DMS 273 (cell line): ENCODE results near the gene CREB3L4.

ENCODE experiments used
- DNase-seq: peaks from one replicate; lab custom pipeline; 2025; ENCODE audit not compliant: unreplicated experiment; lab: John Stamatoyannopoulos, UW

Gene CREB3L4

DNA sequence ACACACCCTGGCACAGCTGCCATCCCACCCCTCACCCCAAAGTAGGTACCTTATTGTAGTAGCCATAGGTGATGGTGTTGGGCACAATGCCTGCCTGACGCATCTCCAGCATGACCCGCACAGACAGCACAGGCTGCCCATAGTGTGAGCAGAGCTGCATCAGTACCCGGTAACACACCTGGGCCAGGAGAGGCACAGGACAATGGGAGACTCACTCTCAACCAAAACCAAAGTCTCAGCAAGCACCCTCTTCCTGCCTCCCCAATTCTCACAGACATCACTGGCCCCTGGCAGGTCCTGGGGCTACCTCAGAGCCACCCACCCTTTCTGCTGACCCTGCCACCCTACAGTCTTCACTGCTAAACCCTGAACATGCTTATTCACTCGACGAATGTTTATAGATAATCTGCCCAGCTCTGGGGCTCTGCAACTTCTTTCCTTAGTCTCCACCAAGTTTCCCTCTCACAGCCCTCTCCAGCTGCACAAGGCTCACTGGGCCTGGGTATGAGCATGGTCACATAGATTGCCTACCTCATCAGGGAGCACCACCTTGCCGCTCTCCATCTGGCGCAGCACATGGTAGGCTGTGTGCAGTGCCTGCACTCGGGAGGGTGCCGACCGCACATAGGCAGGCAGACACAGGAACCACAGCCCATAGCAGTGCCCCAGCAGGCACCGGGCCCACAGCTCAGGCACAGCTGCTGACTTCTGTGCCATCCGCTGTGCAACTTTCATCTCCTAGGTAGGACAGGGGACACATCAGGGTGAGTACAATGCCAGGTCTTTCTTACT, 31.5 kb upstream of the CREB3L4 start:
- DNase-seq: no peak

DNA sequence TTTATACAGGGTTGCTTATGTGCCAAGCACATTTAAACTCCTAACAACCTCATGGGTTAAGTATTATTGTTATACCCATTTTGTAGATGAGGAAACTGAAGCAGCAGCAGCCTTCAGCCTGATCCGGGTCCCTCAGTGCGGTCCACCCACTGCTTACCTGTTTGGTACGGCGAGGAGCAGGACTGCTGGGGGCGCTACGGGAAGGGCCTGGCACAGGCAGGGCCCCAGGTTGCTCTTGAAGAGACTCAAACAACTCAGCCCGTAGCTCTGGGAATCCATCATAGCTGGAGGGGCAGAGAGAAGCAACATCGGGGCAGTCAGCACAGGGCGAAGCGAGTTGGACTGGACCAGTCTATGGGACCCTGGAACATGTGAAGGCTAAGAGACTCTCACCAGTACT, 30.4 kb upstream of the CREB3L4 start:
- DNase-seq: no peak

DNA sequence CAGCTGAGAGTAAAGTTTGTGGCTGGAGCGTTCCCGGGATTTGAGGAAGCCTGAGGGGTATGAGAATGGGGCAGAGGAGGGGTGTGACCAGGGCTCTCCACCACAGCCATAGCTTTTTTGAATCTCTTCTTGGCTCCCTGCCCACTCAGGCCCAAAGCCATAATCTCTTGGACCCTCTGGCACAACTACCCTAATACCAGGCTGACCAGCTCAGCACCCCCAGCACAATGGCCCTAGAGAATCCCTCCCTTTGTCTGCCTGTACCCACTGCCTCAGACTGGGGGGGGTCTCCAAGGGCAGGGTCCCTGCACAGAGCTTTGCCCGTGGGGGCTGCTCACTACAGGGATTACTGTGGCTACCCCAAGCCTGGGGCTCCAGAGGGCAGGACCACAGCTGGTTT, 28.7 kb upstream of the CREB3L4 start:
- no peak for DNase-seq

DNA sequence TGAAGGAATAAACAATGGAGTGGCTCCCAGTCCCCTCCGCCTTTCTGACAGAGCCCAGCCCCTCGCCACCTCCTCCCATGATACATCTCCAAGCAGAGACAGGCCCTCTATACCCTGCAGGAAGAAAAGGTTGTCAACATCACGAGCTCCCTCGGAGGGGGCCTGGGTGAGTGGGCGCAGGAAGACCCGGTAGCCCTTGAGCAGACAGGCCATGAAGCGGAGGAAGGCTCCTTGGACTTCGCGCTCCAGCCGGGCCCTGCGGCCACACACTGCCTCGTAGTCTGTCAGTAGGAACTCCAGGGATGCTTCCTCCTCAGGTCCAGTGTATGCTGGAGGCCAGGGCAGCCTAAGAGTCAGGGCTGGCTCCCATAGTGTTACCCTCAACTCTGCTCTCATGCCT, 28.2 kb upstream of the CREB3L4 start:
- DNase-seq: no peak

DNA sequence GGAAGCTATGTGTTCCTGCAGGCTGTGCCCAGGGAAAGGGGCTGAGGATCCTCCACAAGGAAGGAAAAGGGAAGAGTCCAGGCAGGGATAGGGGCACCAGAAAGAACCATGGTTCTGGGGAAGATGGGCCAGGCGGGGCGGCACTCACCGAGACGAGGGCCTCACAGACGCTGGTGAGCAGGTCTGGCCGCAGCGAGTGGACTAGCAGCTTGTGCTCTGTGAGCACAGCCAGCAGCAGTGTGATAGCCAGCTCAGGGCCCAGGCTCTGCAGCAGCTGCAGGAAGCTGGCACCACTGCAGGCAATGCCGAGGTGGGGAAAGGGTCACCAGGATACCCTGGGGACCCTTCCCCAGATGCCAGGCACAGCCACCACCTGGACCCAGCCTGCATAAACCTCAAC, 26.9 kb upstream of the CREB3L4 start:
- no peak for DNase-seq

DNA sequence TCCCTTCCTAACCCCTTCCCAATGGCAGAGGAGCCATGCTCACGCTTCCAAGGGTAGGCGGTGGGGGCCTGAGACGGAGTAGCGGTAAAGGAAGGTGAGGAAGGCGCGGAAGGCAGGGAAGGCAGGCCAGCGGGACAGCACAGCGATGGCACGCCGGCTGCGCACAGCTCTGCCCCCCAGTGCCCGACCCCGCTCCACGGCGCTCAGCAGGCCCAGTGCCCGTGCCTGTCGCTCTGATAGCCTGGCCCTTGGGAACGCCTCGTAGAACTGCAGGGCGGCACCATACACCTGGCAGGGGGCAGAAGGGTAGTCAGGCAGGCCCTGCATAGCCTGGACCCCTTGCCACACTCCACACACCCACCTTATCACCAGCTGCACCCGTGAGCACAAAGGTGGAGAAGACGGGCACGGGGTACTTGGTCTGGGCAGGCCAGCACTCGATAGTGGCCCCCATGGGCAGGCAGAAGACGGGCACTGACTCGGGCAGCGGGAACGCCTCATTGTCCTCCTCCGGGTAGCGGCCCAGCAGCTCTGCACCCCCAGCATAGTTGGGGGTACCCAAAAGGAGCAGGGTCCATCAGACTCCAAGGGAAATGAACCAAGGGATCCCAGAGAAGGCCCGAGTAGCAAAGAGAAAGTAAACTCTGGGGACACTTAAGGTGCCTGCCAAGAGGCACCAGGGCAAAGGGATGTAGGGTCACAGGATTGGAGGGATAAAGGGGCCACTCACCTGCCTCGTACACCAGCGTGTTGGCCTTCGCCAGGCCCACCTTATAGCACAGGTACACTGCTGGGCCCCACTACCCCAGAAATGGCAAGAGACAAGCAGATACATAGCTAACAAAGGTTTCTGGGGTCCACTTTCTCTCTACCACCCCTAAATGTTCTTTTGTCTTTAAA, 25.6 kb upstream of the CREB3L4 start:
- DNase-seq: no peak

DNA sequence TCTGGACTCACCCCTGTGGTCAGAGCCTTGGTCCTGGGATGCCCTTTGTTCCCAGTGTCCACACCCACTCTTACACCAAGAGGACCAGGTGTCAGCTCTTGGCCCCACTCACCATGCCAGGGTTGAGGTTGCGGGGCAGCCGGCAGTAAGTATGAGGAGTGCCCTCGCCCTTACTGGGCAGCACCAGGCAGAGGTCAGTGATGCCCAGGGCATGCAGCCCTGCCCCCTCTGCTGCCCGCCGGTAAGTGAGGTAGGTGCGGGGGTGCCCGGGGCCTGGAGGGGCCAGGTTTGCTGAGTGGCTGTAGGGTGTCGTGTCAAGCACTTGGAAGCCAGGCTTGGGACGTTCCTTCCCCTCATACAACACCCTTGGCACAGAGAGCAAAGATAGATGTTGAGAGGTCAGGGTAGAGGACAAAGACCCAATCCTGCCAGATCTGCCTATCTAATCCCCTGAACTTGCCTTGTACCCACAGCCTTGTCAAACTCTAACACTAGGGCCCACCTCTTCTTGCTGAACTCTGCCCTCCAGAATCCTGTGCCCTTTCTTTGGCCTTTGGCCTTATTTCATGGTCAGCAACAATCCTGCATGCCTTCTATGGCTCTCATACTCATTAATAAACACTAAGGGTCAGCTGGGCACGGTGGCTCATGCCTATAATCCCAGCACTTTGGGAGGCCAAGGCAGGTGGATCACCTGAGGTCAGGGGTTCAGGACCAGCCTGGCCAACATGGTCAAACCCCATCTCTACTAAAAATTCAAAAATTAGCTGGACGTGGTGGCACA, 24.7 kb upstream of the CREB3L4 start:
- DNase-seq: no peak

DNA sequence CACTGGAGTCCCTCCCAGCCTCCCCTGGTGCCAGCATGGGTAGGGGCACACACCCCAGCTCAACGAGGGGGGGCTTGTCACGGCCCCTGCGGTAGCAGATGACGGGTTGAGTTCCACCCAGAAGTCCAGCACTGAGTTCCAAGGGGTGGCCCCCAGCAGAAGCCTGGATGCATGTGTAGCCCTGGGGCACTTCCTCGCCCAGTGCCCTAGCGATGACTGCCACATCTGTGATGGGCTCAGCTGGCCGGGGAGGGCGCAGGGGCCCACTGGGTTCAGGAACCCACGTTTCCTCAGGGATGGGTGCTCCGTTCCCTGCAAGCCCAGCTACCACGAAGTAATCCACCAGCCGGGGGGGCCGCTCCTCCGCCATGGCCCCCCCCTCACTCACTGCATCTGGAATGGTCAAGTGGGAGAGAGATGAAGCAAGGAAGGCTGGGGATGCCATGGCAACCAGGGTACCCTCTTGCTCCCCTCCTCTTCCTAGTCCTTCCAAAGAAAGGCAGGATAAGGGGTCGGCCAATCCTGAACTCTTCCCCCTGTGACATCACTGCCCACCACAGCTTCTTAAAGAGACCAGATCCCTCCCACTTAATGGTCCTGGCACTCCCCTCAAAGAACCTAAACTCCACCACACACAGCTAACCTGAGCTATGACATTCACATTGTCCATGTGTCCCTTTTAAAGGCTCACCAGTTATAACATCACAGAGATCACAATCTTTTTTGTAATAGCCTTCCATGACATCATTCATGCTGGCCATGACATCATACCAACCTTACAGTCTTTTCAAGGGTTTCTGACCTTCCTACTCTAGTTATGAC, 23.5 kb upstream of the CREB3L4 start:
- no peak for DNase-seq

DNA sequence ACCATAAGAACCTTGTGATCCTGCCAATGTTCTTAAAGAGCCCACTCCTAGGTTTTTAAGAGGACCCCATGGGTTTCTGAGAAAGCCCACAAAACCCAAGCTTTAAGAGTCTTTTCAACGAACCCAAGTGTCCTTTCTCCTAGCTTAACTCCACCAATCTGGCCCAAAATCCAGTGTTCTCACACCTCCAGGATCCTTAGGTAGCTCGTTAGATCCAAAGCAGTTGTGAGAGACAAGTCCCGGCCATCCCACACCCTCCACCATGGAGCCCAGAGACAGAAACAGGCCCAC, 22.9 kb upstream of the CREB3L4 start:
- no peak for DNase-seq

DNA sequence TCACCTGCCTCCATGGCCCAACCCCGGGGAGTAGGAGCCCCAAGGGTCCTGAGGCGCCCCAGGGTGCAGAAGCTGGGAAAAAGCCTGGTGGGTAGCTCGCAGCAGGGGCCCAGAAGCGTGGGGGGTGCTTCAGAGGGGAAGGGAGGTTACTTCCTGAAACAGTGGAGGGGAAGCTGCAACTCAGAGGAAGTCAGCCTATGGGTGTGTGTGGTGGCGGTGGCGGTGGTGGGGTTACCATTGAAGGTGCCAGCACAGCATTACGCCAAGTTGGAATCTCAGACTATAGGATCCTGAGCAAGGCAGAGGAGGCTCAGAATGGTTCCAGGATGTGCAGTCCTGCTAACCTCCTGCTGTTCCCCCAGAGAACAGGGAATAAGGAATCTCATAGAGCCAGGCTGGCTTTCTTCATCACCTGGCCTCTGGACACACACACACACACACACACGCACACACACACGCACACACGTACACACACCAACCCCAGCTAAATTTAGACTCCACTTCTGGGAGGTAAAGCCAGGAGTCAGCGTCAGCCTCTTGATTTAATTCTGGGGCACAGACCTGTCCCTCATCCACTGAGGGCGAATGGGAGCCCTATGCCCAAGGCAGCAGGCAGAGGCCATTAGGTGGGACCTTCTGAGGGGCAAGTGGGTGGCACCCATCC, 22.4 kb upstream of the CREB3L4 start:
- peak; percentile 66 for DNase-seq

DNA sequence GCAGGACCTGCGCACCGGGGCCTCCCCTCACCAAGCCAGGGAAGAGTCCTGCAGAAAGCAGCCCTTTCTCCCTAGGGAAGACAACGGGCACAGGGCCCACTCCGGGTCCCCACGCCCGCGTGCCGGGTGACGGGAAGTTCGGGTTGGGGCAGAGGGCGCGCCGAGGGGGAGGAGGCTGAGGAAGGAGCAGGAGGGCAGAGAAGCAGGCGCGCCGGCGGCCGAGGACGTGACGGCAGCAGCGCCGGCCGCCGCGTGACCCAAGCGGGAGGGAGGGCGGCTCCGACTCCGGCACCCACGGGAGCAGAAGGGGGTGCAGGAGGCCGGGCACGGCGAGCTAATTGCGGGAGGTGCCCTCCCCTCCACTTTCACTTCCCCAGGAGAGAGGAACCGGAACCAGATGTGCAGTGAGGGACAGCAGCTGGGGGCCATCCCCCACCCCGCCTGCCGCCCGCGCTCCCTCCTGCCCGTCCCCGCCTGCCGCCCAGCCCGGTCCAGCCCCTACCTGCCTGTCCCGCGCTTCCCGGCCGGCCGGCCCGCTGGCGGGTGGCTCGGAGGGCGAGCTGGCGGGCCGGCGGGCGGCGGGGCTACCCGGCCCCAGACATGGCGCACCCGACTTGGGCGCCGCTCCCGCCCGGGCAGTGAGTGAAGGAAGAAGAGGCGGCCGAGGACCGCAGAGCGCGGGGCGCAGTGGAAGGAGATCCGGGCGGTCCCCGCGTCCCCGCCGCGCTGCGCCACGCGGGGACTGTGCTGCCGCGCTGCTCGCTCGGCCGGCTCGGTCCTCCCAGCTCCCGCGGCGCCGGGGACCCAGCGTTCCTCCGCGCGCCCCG, 21.7 kb upstream of the CREB3L4 start:
- peak; percentile 84 for DNase-seq

DNA sequence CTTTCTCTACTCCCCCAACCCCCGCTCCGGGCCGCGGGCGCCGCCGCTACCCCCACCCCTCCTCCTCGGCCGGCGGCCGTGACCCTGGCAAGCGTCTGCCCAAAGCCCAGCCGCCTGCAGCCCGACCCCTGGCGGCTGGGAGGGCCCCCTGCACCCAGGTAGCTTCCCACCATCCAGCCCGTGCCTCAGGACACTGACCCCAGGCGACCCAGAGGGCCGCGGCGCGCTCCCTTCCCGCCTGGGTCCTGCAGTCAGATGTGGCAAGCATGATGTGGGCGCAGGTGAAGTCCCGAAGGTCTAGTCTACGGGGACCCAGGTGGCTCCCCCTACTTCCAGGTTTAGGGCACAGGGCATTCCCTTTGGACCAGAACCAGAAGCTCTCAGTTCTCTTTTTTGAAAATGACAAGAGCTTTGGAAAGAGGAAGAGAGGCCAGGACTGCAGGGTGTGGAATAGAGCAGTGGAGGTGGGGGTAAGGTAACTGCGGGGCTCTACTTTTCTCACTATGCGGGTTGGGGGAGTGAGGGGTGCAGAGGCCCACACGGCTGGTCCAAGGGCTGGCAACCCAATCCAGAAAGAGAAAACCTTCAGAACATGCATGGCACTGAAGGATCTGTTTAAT, 21.0 kb upstream of the CREB3L4 start, which contains the start of gene DENND4B:
Gene DENND4B (minus strand): TSS at position 97 of the 620 bp plus-strand sequence. CDS start 2,344 bp downstream, outside the sequence.
- peak; percentile 93 for DNase-seq

DNA sequence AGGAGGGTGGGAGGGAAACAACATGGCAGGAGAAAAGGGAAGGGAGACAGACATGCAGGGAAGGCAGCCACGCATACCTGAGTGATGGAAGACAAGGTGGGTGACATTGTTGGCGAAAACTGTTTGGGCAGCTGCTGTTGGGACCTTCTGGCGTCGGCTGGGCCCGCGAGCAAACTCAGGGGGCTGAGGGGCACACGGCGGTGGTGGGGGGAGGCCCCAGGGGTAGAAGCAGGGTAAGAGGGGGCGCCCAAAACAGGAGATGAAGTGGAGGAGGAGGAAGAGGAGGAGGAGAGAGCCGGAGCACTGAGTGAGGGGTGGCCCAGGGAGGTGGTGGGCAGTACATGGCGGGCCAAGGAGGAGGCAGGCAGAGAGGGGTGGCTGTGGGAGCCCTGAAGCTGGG, 16.5 kb upstream of the CREB3L4 start:
- DNase-seq: no peak

DNA sequence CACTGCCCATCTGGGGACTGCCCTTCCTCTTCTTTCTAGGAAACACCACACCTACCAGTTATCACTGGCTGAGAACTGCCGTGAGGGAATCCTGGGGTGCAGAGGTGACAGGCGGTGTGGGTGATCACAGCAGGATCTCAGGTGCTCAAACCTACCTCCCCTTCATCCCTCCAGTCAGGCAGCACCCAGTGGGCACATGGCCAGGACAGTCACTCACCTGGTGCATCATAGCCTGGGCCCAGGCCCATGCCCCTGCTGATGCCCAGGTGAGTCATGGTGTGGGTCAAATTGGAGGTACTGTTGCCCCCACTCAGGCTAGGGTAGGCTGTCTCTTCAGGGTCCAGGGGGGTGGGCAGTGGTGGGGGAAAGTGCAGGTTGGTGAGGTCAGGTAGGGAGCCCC, 15.9 kb upstream of the CREB3L4 start:
- no peak for DNase-seq

DNA sequence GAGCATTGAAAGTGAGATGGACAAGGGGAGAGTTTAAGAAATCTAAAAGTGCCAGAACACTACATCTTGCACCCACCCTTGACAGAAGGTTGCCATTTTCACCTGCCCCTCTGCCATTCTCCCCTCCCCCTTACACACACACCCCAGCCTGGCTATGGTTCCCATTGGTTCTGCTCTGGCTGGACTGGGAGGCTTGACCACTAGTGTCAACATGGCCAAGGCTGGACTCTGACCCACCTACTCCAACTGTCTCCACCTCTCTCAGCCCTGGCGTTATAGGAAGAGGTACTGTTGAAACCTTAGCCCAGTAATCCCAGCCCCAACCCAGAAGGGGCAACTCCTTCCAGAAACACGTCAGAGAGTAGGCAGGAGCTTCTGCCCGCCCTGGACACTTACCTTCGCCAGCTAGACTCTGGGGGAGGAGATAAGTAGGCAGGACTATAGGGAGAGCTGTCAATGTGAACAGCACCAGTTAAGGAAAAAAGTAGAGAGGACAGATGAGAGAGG, 13.8 kb upstream of the CREB3L4 start:
- DNase-seq: no peak

DNA sequence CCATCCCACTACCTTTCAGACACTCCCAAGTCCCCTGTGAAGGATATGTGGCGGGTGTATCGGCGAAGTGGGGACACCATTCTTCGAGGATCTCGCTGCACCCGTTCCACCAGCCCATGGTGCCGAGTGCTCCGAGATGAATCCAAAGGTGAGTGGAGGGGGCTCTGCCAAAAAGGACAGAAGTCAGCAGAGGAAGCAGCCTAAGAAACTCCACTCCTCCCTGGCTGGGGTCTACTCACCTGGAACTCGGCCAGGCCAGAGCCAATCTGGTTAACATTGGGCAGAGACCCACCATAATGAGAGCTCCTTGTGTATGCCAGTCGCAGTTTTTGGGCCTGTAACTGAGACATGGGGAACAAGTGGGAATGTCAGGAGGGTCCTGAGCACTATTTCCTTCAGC, 12.9 kb upstream of the CREB3L4 start:
- no peak for DNase-seq

DNA sequence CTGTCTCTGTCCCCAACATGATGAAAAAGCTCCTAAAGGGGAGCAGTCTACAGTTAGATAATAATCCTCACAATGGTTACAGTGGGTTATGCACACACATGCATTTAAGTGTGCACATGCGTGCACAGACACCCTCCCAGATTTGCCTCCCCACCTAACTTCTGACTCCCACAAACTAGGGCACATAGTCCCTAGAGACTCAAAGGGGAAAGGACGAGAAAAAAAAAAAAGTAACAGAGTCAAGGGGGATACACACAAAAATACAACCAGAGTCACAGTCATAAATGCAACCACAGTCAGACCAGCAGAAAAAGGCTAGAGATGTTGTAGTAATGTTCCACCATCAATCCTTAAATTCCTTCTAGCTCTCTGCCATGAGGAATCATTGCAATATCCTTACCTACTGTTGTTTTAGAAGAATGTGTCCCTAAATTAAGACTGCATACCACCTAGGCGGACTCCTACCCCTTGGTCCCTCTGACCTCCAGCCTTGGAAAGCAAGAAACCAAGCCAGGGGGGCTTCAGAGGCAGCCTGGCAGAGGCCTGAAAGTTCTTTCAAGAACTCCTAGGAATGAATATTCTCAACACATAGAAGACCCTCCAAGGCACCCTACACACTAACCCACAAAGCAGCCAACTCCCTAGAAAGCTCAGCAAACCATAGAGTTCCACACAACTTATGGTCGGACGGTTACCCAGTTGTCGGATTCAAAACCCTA, 10.5 kb upstream of the CREB3L4 start:
- DNase-seq: no peak

DNA sequence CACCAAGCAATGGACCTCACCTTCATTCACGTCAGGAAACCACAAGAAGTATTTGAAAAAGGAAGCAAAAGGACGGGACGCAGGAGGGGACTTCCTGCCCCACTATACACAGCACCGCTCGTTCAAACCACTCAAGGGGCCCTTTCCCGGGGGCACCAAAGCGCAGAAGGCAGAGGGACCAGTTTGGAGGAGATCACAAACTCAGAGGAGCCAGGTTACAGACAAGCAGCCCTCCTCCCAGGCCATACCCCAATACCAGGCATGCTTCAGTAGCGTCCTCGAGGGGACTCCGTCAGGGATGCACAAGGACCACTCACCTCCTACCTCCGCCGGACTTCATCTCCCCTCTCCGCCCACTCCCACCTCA, 10.0 kb upstream of the CREB3L4 start:
- DNase-seq: no peak
